ENCODE data around the gene HIVEP3.

GRCh38 chr1:41666981-41667631 lies 251.6 kb downstream of the HIVEP3 start:
- TF ChIP-seq MAX (IDR thresholded peaks at IDR 0.05; ENCODE audit: low read depth), result no peak
- no peak for TF ChIP-seq PBX3 (IDR thresholded peaks at IDR 0.05)
- no peak for TF ChIP-seq CTCF (IDR thresholded peaks at IDR 0.05)
- TF ChIP-seq, protein P1, sequence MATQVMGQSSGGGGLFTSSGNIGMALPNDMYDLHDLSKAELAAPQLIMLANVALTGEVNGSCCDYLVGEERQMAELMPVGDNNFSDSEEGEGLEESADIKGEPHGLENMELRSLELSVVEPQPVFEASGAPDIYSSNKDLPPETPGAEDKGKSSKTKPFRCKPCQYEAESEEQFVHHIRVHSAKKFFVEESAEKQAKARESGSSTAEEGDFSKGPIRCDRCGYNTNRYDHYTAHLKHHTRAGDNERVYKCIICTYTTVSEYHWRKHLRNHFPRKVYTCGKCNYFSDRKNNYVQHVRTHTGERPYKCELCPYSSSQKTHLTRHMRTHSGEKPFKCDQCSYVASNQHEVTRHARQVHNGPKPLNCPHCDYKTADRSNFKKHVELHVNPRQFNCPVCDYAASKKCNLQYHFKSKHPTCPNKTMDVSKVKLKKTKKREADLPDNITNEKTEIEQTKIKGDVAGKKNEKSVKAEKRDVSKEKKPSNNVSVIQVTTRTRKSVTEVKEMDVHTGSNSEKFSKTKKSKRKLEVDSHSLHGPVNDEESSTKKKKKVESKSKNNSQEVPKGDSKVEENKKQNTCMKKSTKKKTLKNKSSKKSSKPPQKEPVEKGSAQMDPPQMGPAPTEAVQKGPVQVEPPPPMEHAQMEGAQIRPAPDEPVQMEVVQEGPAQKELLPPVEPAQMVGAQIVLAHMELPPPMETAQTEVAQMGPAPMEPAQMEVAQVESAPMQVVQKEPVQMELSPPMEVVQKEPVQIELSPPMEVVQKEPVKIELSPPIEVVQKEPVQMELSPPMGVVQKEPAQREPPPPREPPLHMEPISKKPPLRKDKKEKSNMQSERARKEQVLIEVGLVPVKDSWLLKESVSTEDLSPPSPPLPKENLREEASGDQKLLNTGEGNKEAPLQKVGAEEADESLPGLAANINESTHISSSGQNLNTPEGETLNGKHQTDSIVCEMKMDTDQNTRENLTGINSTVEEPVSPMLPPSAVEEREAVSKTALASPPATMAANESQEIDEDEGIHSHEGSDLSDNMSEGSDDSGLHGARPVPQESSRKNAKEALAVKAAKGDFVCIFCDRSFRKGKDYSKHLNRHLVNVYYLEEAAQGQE (IDR thresholded peaks at IDR 0.05; ENCODE audit: low read depth, low read length), result no peak
- TF ChIP-seq, protein P2, sequence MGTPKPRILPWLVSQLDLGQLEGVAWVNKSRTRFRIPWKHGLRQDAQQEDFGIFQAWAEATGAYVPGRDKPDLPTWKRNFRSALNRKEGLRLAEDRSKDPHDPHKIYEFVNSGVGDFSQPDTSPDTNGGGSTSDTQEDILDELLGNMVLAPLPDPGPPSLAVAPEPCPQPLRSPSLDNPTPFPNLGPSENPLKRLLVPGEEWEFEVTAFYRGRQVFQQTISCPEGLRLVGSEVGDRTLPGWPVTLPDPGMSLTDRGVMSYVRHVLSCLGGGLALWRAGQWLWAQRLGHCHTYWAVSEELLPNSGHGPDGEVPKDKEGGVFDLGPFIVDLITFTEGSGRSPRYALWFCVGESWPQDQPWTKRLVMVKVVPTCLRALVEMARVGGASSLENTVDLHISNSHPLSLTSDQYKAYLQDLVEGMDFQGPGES (IDR thresholded peaks at IDR 0.05; ENCODE audit: low read depth, low read length), result no peak
- TF ChIP-seq YY1 (IDR thresholded peaks at IDR 0.05; ENCODE audit: low read depth), result no peak
- TF ChIP-seq MXI1 (IDR thresholded peaks at IDR 0.05; ENCODE audit: low read depth, low read length), result no peak
- no peak for TF ChIP-seq TAF1 (IDR thresholded peaks at IDR 0.05; ENCODE audit: borderline replicate concordance, low read depth, low read length)
- TF ChIP-seq FOXJ3 (CRISPR knock-in tag; IDR thresholded peaks at IDR 0.05), result no peak
- no peak for TF ChIP-seq EP300 (IDR thresholded peaks at IDR 0.05; ENCODE audit: borderline replicate concordance in 1 of 2, low read depth in 1 of 2, low read length in 1 of 2)
- TF ChIP-seq MEF2A (IDR thresholded peaks at IDR 0.05; ENCODE audit: borderline replicate concordance, low read depth), result no peak
- TF ChIP-seq FOSL2 (IDR thresholded peaks at IDR 0.05; ENCODE audit: borderline replicate concordance, low read depth), result no peak
- TF ChIP-seq TEAD4 (IDR thresholded peaks at IDR 0.05; ENCODE audit: borderline replicate concordance, insufficient read depth), result no peak
- TF ChIP-seq POLR2AphosphoS5 (IDR thresholded peaks at IDR 0.05; ENCODE audit: low read depth, low read length), result no peak
